BLaER1 treated with 17β-estradiol and CSF1 and Interleukin-3, amounts not matched to agents 10 nM and 100 nM (cell line): Measurements from ENCODE around the gene FHOD3.

Source experiments
- H3K27ac ChIP-seq, 11 experiments: shearing (Covaris generic); formaldehyde crosslinking; 2 replicates each; pipeline ENCODE4 v1.8.1; 2022
- H3K27me3 ChIP-seq, 11 experiments: shearing (Covaris generic); formaldehyde crosslinking; 2 replicates each; pipeline ENCODE4 v1.8.1; 2022
- H3K36me3 ChIP-seq, 11 experiments: shearing (Covaris generic); formaldehyde crosslinking; 2 replicates each; pipeline ENCODE4 v1.8.1; 2022
- H3K4me1 ChIP-seq, 10 experiments: shearing (Covaris generic); formaldehyde crosslinking; 2 replicates each; pipeline ENCODE4 v1.8.1; 2022
- H3K4me2 ChIP-seq, 11 experiments: shearing (Covaris generic); formaldehyde crosslinking; 2 replicates each; pipeline ENCODE4 v1.8.1; 2022
- H3K4me3 ChIP-seq, 10 experiments: shearing (Covaris generic); formaldehyde crosslinking; 2 replicates each; pipeline ENCODE4 v1.8.1; 2022
- H3K9ac ChIP-seq, 11 experiments: shearing (Covaris generic); formaldehyde crosslinking; 2 replicates each; pipeline ENCODE4 v1.8.1; 2022
- H3K9me3 ChIP-seq, 11 experiments: shearing (Covaris generic); formaldehyde crosslinking; replicated peaks in 1 of 11; 2 replicates each; pipeline ENCODE4 v1.8.1; 2022
- H4K20me1 ChIP-seq, 11 experiments: shearing (Covaris generic); formaldehyde crosslinking; 2 replicates each; pipeline ENCODE4 v1.8.1; 2022
- Cebpa-rat ChIP-seq, 11 experiments: shearing (Covaris generic); IDR thresholded peaks; 2 replicates each; pipeline ENCODE4 v1.8.1; 2022

FHOD3 gene

GRCh38 chr18:36665952-36666351, 368.4 kb downstream of the FHOD3 start:
- Histone ChIP-seq H3K27ac (no peak overlapping the region), H3K4me3 (no peak overlapping the region), H3K4me2 (no peak overlapping the region), H3K27me3 (no peaks in the 10 kb centered on the region), H3K4me1 (peaks cover 0 to 7% (median 0%) of the 10 kb centered on the region in 10 experiments; a peak in 4 of 20 replicates), H3K36me3 (no peaks in the 10 kb centered on the region), H3K9ac (no peak overlapping the region), H3K9me3 (no peaks in the 10 kb centered on the region), H4K20me1 (no peaks in the 10 kb centered on the region)
- TF ChIP-seq Cebpa-rat (IDR thresholded peaks at IDR 0.05): no peak

- Histone ChIP-seq H3K27ac (no peak overlapping the region), H3K4me3 (no peak overlapping the region), H3K4me2 (no peak overlapping the region), H3K9me3 (no peaks in the 10 kb centered on the region), H3K9ac (no peak overlapping the region), H4K20me1 (no peaks in the 10 kb centered on the region), H3K27me3 (no peaks in the 10 kb centered on the region), H3K36me3 (no peaks in the 10 kb centered on the region), H3K4me1 (peaks cover 7 to 16% (median 11%) of the 10 kb centered on the region in 10 experiments)
- TF ChIP-seq Cebpa-rat (IDR thresholded peaks at IDR 0.05): no peak
These were observed 370.3 kb downstream of the FHOD3 start for GRCh38 chr18:36667811-36668210.

GRCh38 chr18:36668349-36668748, 370.8 kb downstream of the FHOD3 start:
- Histone ChIP-seq H4K20me1 (no peaks in the 10 kb centered on the region), H3K4me1 (peaks cover 12 to 19% (median 16%) of the 10 kb centered on the region in 10 experiments), H3K27ac (no peak overlapping the region), H3K27me3 (no peaks in the 10 kb centered on the region), H3K4me3 (no peak overlapping the region), H3K9ac (no peak overlapping the region), H3K4me2 (no peak overlapping the region), H3K36me3 (no peaks in the 10 kb centered on the region), H3K9me3 (no peaks in the 10 kb centered on the region)
- TF ChIP-seq Cebpa-rat (IDR thresholded peaks at IDR 0.05): no peak

GRCh38 chr18:36672437-36673344, 375.2 kb downstream of the FHOD3 start:
- Histone ChIP-seq H3K36me3 (0 out of 22 replicates have a peak, but pooled peaks cover 0 to 4% (median 0%) of the 10 kb centered on the region in 11 experiments), H3K4me2 (peak overlapping the region; percentile 41 to 69 (median 59)), H3K4me1 (peaks cover 9 to 20% (median 18%) of the 10 kb centered on the region in 10 experiments), H3K9me3 (peaks cover 13 to 21% (median 14%) of the 10 kb centered on the region in 11 experiments), H4K20me1 (no peaks in the 10 kb centered on the region), H3K27me3 (no peaks in the 10 kb centered on the region), H3K27ac (peak overlapping the region in 8 of 11 experiments; percentile 8 to 62 (median 50); a peak in 14 of 22 replicates), H3K9ac (peak overlapping the region in 3 of 11 experiments; percentile 3 to 53 (median 9); a peak in 2 of 22 replicates), H3K4me3 (peak overlapping the region in 1 of 10 experiments; percentile 16; a peak in 1 of 20 replicates)
- peak in 2 of 11 experiments; percentile 53 to 61; a peak in 2 of 22 replicates for TF ChIP-seq Cebpa-rat (IDR thresholded peaks at IDR 0.05)

- H3K9me3 ChIP-seq: peaks cover 13 to 21% (median 14%) of the 10 kb centered on the region in 11 experiments
- H3K27me3 ChIP-seq: no peaks in the 10 kb centered on the region
- no peak overlapping the region for H3K4me3 ChIP-seq
- peaks cover 9 to 20% (median 18%) of the 10 kb centered on the region in 10 experiments for H3K4me1 ChIP-seq
- no peak for TF ChIP-seq Cebpa-rat (IDR thresholded peaks at IDR 0.05)
- no peaks in the 10 kb centered on the region for H4K20me1 ChIP-seq
- peak overlapping the region in 5 of 11 experiments; percentile 40 to 62 (median 56); a peak in 6 of 22 replicates for H3K27ac ChIP-seq
- H3K36me3 ChIP-seq: 0 out of 22 replicates have a peak, but pooled peaks cover 0 to 4% (median 0%) of the 10 kb centered on the region in 11 experiments
- no peak overlapping the region for H3K9ac ChIP-seq
- peak overlapping the region in 8 of 11 experiments; percentile 30 to 69 (median 56); a peak in 9 of 22 replicates for H3K4me2 ChIP-seq
These were observed 375.9 kb downstream of the FHOD3 start for GRCh38 chr18:36673452-36673851.

- no peak for TF ChIP-seq Cebpa-rat (IDR thresholded peaks at IDR 0.05)
- Histone ChIP-seq H3K4me1 (peaks cover 9 to 20% (median 18%) of the 10 kb centered on the region in 10 experiments), H3K9ac (no peak overlapping the region)
These were observed 377.6 kb downstream of the FHOD3 start for GRCh38 chr18:36675076-36675475.

GRCh38 chr18:36675542-36675941, 378.0 kb downstream of the FHOD3 start:
- H4K20me1 ChIP-seq: no peaks in the 10 kb centered on the region
- H3K9me3 ChIP-seq: peaks cover 13 to 21% (median 14%) of the 10 kb centered on the region in 11 experiments
- H3K4me3 ChIP-seq: no peak overlapping the region
- no peak overlapping the region for H3K27ac ChIP-seq
- H3K36me3 ChIP-seq: 0 out of 22 replicates have a peak, but pooled peaks cover 0 to 4% (median 0%) of the 10 kb centered on the region in 11 experiments
- no peaks in the 10 kb centered on the region for H3K27me3 ChIP-seq
- H3K9ac ChIP-seq: no peak overlapping the region
- peaks cover 9 to 20% (median 18%) of the 10 kb centered on the region in 10 experiments for H3K4me1 ChIP-seq
- no peak for TF ChIP-seq Cebpa-rat (IDR thresholded peaks at IDR 0.05)
- no peak overlapping the region for H3K4me2 ChIP-seq

More at GRCh38 chr18:36675076-36675475, 377.6 kb downstream of the FHOD3 start:
- Histone ChIP-seq H4K20me1 (no peaks in the 10 kb centered on the region), H3K4me2 (no peak overlapping the region), H3K4me3 (no peak overlapping the region), H3K27me3 (no peaks in the 10 kb centered on the region), H3K27ac (no peak overlapping the region), H3K9me3 (peaks cover 13 to 21% (median 14%) of the 10 kb centered on the region in 11 experiments), H3K36me3 (0 out of 22 replicates have a peak, but pooled peaks cover 0 to 4% (median 0%) of the 10 kb centered on the region in 11 experiments)

- H3K4me1 ChIP-seq: peaks cover 9 to 20% (median 18%) of the 10 kb centered on the region in 10 experiments
- no peaks in the 10 kb centered on the region for H4K20me1 ChIP-seq
- H3K9me3 ChIP-seq: peaks cover 13 to 21% (median 14%) of the 10 kb centered on the region in 11 experiments
- no peaks in the 10 kb centered on the region for H3K27me3 ChIP-seq
- TF ChIP-seq Cebpa-rat (IDR thresholded peaks at IDR 0.05): no peak
- H3K4me2 ChIP-seq: no peak overlapping the region
- no peak overlapping the region for H3K9ac ChIP-seq
- no peak overlapping the region for H3K4me3 ChIP-seq
- H3K36me3 ChIP-seq: 0 out of 22 replicates have a peak, but pooled peaks cover 0 to 4% (median 0%) of the 10 kb centered on the region in 11 experiments
- H3K27ac ChIP-seq: no peak overlapping the region
These were observed 379.1 kb downstream of the FHOD3 start for GRCh38 chr18:36676629-36677028.

- no peak overlapping the region for H3K27ac ChIP-seq
- H3K4me1 ChIP-seq: no peaks in the 10 kb centered on the region
- H4K20me1 ChIP-seq: no peaks in the 10 kb centered on the region
These were observed 382.5 kb downstream of the FHOD3 start for GRCh38 chr18:36680042-36680441.

More at GRCh38 chr18:36680042-36680441, 382.5 kb downstream of the FHOD3 start:
- peaks cover 0 to 16% (median 6%) of the 10 kb centered on the region in 11 experiments; a peak in 6 of 22 replicates for H3K36me3 ChIP-seq
- H3K27me3 ChIP-seq: no peaks in the 10 kb centered on the region
- no peak for TF ChIP-seq Cebpa-rat (IDR thresholded peaks at IDR 0.05)
- no peak overlapping the region for H3K4me3 ChIP-seq
- peaks cover 34 to 48% (median 40%) of the 10 kb centered on the region in 11 experiments for H3K9me3 ChIP-seq
- H3K9ac ChIP-seq: no peak overlapping the region
- no peak overlapping the region for H3K4me2 ChIP-seq
